HCT116 (cell line): ENCODE measurements around the gene ATP6V0A1.

ENCODE experiments used
- CTCF ChIP-seq, 3 experiments: fragments of 200-600 bp in 1 of 3; sonication (generic) in 1 of 3; IDR thresholded peaks in 2 of 3; conservative IDR thresholded peaks in 1 of 3; 2 replicates each; pipeline ENCODE4 v1.5.1; 2012 to 2017; ENCODE audit warnings: low read depth in 2 of 3, low read length in 2 of 3, antibody characterized with exemption in 1 of 3, borderline replicate concordance in 1 of 3, control low read depth in 1 of 3, mild to moderate bottlenecking in 1 of 3, mixed read lengths in 1 of 3, mixed run types in 1 of 3, moderate library complexity in 1 of 3; ENCODE audit not compliant: insufficient read depth in 1 of 3
- EGR1 ChIP-seq: IDR thresholded peaks from 2 replicates; pipeline ENCODE4 v1.6.1; 2012; ENCODE audit warnings: low read depth
- MAX ChIP-seq: IDR thresholded peaks from 2 replicates; pipeline ENCODE4 v1.6.1; 2012
- POLR2A ChIP-seq: IDR thresholded peaks from 2 replicates; pipeline ENCODE4 v1.7.0; 2011; ENCODE audit warnings: borderline replicate concordance; ENCODE audit not compliant: insufficient read depth, insufficient read length; ENCODE audit errors: extremely low read depth
- POLR2AphosphoS5 ChIP-seq: IDR thresholded peaks from 2 replicates; pipeline ENCODE4 v1.6.1; 2011; ENCODE audit warnings: mild to moderate bottlenecking, low read depth, low read length, moderate library complexity
- RAD21 ChIP-seq: IDR thresholded peaks from 2 replicates; pipeline ENCODE4 v1.6.1; 2012; ENCODE audit warnings: low read depth, mild to moderate bottlenecking
- SRF ChIP-seq: IDR thresholded peaks from 2 replicates; pipeline ENCODE4 v1.6.1; 2012; ENCODE audit warnings: low read depth
- TCF7L2 ChIP-seq: IDR thresholded peaks from 2 replicates; pipeline ENCODE4 v1.7.0; 2011; ENCODE audit warnings: borderline replicate concordance, inconsistent platforms; ENCODE audit not compliant: insufficient read depth, insufficient read length; ENCODE audit errors: extremely low read depth
- YY1 ChIP-seq: IDR thresholded peaks from 2 replicates; pipeline ENCODE4 v1.6.1; 2011; ENCODE audit warnings: low read length, low read depth, moderate library complexity, mild to moderate bottlenecking; ENCODE audit not compliant: insufficient replicate concordance; ENCODE audit errors: extremely low read depth
- TF ChIP-seq, protein P1 (sequence below): IDR thresholded peaks from 2 replicates; pipeline ENCODE4 v1.6.1; 2012; ENCODE audit warnings: low read depth

GRCh38 chr17:42502091-42502490, 43.4 kb downstream of the ATP6V0A1 start:
- no peak for TF ChIP-seq SRF
- no peak for TF ChIP-seq CTCF (IDR thresholded peaks at IDR 0.05 in 2 of 3, conservative IDR thresholded peaks at IDR 0.05 in 1 of 3; ENCODE audit: borderline replicate concordance in 1 of 3, insufficient read depth in 1 of 3, low read depth in 2 of 3, low read length in 2 of 3)
- no peak for TF ChIP-seq EGR1
- TF ChIP-seq YY1, result no peak
- no peak for TF ChIP-seq POLR2AphosphoS5
- no peak for TF ChIP-seq TCF7L2
- no peak for TF ChIP-seq POLR2A
- no peak for TF ChIP-seq RAD21
- no peak for TF ChIP-seq MAX
- TF ChIP-seq, protein P1, sequence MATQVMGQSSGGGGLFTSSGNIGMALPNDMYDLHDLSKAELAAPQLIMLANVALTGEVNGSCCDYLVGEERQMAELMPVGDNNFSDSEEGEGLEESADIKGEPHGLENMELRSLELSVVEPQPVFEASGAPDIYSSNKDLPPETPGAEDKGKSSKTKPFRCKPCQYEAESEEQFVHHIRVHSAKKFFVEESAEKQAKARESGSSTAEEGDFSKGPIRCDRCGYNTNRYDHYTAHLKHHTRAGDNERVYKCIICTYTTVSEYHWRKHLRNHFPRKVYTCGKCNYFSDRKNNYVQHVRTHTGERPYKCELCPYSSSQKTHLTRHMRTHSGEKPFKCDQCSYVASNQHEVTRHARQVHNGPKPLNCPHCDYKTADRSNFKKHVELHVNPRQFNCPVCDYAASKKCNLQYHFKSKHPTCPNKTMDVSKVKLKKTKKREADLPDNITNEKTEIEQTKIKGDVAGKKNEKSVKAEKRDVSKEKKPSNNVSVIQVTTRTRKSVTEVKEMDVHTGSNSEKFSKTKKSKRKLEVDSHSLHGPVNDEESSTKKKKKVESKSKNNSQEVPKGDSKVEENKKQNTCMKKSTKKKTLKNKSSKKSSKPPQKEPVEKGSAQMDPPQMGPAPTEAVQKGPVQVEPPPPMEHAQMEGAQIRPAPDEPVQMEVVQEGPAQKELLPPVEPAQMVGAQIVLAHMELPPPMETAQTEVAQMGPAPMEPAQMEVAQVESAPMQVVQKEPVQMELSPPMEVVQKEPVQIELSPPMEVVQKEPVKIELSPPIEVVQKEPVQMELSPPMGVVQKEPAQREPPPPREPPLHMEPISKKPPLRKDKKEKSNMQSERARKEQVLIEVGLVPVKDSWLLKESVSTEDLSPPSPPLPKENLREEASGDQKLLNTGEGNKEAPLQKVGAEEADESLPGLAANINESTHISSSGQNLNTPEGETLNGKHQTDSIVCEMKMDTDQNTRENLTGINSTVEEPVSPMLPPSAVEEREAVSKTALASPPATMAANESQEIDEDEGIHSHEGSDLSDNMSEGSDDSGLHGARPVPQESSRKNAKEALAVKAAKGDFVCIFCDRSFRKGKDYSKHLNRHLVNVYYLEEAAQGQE, result no peak
